Chondrocyte (in vitro differentiated cells): ENCODE measurements around the gene LRMDA. TPM values are rescaled to one million over a fixed set of nuclear protein-coding genes. Genes with fewer than 3 reads are reported as not detected.
"Not testable (repeated sequence)": the region's sequence is repeated elsewhere in the genome, so short reads cannot be mapped to it uniquely, and the experiment has no call there.

Experiments used
- DNase-seq: peaks from one replicate; pipeline ENCODE4 v3.0.0; 2021; ENCODE audit warnings: mixed read lengths, low spot score
- H3K27ac Mint-ChIP-seq: one replicate; pipeline ENCODE4 v1.8.0; 2021; ENCODE audit warnings: mild to moderate bottlenecking, moderate library complexity, mixed read lengths; ENCODE audit not compliant: unreplicated experiment
- H3K27me3 Mint-ChIP-seq: 2 replicates; pipeline ENCODE4 v1.8.0; 2021; ENCODE audit warnings: low read depth, mixed read lengths
- H3K36me3 Mint-ChIP-seq: 2 replicates; pipeline ENCODE4 v1.8.0; 2021; ENCODE audit warnings: low read depth, mixed read lengths
- H3K4me1 Mint-ChIP-seq: 2 replicates; pipeline ENCODE4 v1.8.0; 2021; ENCODE audit warnings: low read depth, mild to moderate bottlenecking, mixed read lengths
- H3K4me3 Mint-ChIP-seq: one replicate; pipeline ENCODE4 v1.8.0; 2021; ENCODE audit warnings: mild to moderate bottlenecking, moderate library complexity, mixed read lengths; ENCODE audit not compliant: unreplicated experiment
- H3K9me3 Mint-ChIP-seq: 2 replicates; pipeline ENCODE4 v1.8.0; 2021; ENCODE audit warnings: low read depth, mixed read lengths
- total RNA-seq: library from RNA; stranded (reverse); gene quantifications from 3 replicates; pipeline ENCODE4 v1.2.1, GENCODE V29; 2021
- TF ChIP-seq, protein P1 (sequence below): fragments of 200-600 bp; sonication (generic); IDR thresholded peaks from 2 replicates; pipeline ENCODE4 v1.5.0; 2021; ENCODE audit warnings: antibody characterized with exemption, mild to moderate bottlenecking, moderate library complexity

LRMDA gene
- total RNA-seq, 1 donor from 2014 or later = 2.8 TPM

DNA sequence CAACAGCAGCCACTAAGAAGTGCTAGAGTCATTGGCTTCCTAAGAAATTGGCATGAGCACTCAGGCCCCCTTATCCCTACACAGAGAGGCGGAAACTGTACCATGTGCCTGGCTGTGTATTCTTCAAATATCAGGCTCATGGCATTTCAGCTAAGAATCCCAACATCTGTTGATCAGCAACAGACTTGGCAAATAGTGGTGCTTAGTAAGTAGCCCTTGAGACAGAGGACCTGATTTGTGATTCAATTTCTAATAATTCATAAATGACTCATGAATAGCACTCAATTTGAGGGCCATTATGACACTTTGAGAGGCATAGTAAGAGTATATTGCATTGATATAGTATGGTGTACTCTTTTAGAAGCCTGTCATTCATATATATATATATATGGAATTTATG lies 309.1 kb downstream of the LRMDA start:
- TF ChIP-seq, protein P1, sequence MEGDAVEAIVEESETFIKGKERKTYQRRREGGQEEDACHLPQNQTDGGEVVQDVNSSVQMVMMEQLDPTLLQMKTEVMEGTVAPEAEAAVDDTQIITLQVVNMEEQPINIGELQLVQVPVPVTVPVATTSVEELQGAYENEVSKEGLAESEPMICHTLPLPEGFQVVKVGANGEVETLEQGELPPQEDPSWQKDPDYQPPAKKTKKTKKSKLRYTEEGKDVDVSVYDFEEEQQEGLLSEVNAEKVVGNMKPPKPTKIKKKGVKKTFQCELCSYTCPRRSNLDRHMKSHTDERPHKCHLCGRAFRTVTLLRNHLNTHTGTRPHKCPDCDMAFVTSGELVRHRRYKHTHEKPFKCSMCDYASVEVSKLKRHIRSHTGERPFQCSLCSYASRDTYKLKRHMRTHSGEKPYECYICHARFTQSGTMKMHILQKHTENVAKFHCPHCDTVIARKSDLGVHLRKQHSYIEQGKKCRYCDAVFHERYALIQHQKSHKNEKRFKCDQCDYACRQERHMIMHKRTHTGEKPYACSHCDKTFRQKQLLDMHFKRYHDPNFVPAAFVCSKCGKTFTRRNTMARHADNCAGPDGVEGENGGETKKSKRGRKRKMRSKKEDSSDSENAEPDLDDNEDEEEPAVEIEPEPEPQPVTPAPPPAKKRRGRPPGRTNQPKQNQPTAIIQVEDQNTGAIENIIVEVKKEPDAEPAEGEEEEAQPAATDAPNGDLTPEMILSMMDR = no peak
- Mint-ChIP-seq H3K4me1 (peaks cover 10% of the 10 kb centered on the region), H3K27ac (no peak overlapping the region), H3K36me3 (no peaks in the 10 kb centered on the region), H3K4me3 (no peak overlapping the region), H3K9me3 (no peaks in the 10 kb centered on the region), H3K27me3 (peaks cover 1% of the 10 kb centered on the region)
- no peak for DNase-seq

DNA sequence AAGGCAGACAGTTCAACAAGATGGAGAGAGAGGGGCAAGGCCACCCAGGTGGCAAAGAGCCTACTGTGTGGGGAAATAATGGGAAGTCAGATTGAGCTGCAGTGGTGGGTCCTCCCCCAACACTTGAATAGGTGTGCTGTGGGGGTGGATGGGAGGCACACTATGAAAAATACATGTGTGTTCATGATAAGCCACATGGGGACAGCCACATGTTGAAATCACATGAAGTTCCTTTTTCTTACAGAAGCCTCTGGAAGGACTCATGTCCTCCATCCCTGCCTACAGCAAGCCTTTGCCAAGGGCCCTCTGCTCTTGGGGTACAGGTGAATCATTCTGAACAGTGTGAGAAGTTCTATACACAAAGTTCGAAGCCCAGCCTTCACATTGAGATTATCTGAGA lies 310.9 kb downstream of the LRMDA start:
- Mint-ChIP-seq H3K27ac (no peak overlapping the region), H3K9me3 (no peaks in the 10 kb centered on the region), H3K27me3 (no peaks in the 10 kb centered on the region), H3K36me3 (no peaks in the 10 kb centered on the region), H3K4me1 (peaks cover 10% of the 10 kb centered on the region), H3K4me3 (no peak overlapping the region)
- TF ChIP-seq, protein P1 = no peak
- DNase-seq = no peak

DNA sequence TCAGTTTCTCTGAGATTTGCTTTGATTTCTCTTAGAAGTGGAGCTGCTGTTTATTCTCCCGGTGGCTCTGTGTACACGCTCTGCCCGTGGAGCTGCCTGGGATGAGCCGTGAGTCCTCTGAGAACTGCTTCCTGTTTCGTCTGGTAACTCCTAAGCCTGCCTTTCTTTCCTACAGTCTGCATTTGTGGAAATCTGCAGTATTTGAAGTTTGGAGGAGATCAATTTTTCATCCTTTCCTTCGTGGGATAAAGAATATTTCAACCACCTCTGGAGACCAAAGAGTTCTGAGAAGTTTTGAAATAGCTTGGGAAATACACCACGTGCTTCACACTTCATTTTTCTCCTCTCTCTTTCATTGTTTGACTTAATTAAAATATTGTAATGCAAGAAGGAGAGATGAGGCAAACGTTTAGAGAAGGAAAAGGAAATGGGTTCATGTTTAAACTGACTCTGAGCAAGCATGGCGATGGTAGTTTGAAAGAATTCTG lies 311.9 kb downstream of the LRMDA start:
- TF ChIP-seq, protein P1 = no peak
- H3K27me3 Mint-ChIP-seq = no peaks in the 10 kb centered on the region
- peak overlapping the region; percentile 10 for H3K27ac Mint-ChIP-seq
- no peaks in the 10 kb centered on the region for H3K36me3 Mint-ChIP-seq
- H3K4me3 Mint-ChIP-seq = no peak overlapping the region
- peaks cover 10% of the 10 kb centered on the region for H3K4me1 Mint-ChIP-seq
- H3K9me3 Mint-ChIP-seq = no peaks in the 10 kb centered on the region
- no peak for DNase-seq

DNA sequence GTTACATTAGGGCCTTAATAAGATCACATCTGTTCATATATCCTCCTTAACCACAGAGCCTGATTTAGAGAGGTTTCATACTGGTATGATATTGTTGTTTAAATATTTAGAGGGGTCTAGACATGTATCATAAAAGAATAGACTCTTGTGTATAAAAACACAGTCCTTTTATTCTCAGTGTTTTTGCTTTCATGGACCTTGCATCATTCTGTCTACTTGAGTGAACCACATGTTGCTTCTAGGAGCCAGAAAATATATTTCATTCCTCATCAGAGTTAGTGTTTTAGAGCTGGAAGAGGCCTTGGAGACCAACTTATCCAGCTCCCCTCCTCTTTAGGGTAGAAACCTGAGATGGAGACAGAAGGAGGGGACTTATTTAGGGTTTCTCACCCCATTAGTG lies 312.8 kb downstream of the LRMDA start:
- H3K4me1 Mint-ChIP-seq = peaks cover 10% of the 10 kb centered on the region
- H3K9me3 Mint-ChIP-seq = no peaks in the 10 kb centered on the region
- DNase-seq = no peak
- TF ChIP-seq, protein P1 = no peak
- H3K4me3 Mint-ChIP-seq = no peak overlapping the region
- peak overlapping the region; percentile 7 for H3K27ac Mint-ChIP-seq
- H3K36me3 Mint-ChIP-seq = no peaks in the 10 kb centered on the region
- H3K27me3 Mint-ChIP-seq = no peaks in the 10 kb centered on the region

DNA sequence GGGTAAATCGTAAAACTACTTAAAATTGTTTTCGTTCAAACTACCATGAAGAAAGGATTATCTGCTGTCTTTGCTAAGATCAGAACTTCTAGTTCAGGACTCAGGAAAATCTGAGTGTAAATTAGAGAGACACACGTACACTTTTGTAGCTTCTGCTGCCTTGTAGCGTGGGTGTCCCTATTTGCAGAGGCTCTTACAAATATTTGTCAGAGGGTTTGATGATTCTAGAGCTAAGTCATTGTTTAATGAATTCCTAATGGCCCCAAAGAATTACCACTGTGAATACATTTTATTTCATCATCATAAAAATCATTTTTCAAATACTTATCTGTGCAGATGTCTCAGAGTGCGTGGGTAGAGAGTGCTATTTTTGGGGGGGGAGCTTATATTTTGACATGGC lies 314.9 kb downstream of the LRMDA start:
- no peaks in the 10 kb centered on the region for H3K27me3 Mint-ChIP-seq
- H3K4me1 Mint-ChIP-seq = peaks cover 10% of the 10 kb centered on the region
- no peaks in the 10 kb centered on the region for H3K36me3 Mint-ChIP-seq
- TF ChIP-seq, protein P1 = no peak
- no peak overlapping the region for H3K27ac Mint-ChIP-seq
- DNase-seq = no peak
- H3K4me3 Mint-ChIP-seq = no peak overlapping the region
- H3K9me3 Mint-ChIP-seq = no peaks in the 10 kb centered on the region

DNA sequence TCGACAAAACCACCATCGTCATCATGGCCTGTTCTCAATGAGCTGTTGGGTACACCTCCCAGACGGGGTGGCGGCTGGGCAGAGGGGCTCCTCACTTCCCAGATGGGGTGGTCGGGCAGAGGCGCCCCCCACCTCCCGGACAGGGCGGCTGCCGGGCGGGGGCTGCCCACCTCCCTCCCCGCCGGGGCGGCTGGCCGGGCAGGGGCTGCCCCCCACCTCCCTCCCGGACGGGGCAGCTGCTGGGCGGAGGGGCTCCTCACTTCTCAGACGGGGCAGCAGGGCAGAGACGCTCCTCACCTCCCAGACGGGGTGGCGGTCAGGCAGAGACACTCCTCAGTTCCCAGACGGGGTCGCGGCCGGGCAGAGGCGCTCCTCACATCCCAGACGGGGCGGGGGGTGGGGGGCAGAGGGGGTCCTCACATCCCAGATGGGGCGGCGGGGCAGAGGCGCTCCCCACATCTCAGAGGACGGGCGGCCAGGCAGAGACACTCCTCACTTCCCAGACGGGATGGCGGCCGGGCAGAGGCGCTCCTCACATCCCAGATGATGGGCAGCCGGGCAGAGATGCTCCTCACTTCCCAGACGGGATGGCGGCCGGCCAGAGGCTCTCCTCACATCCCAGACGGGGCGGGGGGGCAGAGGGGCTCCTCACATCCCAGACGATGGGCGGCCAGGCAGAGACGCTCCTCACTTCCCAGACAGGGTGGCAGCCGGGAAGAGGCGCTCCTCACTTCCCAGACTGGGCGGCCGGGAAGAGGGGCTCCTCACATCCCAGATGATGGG lies 318.9 kb downstream of the LRMDA start:
- not testable (repeated sequence) for H3K27ac Mint-ChIP-seq, H3K4me3 Mint-ChIP-seq, H3K9me3 Mint-ChIP-seq, H3K27me3 Mint-ChIP-seq, H3K4me1 Mint-ChIP-seq, H3K36me3 Mint-ChIP-seq
- peak; percentile 72 for DNase-seq
